Ammon's horn (tissue), 1 donor: Measurements from ENCODE around the gene TTR.

Source experiments
- DNase-seq: peaks from one replicate; pipeline ENCODE4 v3.0.0-alpha.2; 2016; ENCODE audit warnings: low spot score

Gene TTR

DNA sequence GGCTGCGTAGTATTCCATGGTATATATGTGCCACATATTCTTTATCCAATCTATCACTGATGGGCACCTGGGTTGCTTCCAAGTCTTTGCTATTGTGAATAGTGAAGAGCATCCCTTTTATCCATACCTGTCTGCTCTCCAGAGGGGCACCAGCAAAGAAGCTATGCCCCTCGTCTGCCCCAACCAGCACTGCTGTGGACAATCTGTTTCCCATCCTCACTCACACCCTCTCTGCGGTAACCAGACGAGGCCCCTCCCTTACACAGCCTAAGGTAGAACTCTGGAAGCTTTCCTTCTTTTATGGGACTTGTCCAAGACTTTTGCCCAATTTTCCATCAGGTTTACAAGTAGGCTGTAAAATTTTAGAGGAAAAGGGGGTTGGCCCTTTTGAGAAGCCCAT is 24.9 kb downstream of the TTR start:
- no peak for DNase-seq

- no peak for DNase-seq
These were observed 25.5 kb downstream of the TTR start for GRCh38 chr18:31617031-31617717.

GRCh38 chr18:31618801-31619200 is 27.1 kb downstream of the TTR start:
- DNase-seq: no peak

GRCh38 chr18:31619291-31619690 is 27.6 kb downstream of the TTR start:
- DNase-seq: no peak

GRCh38 chr18:31624892-31625640 is 33.4 kb downstream of the TTR start:
- DNase-seq: no peak

DNA sequence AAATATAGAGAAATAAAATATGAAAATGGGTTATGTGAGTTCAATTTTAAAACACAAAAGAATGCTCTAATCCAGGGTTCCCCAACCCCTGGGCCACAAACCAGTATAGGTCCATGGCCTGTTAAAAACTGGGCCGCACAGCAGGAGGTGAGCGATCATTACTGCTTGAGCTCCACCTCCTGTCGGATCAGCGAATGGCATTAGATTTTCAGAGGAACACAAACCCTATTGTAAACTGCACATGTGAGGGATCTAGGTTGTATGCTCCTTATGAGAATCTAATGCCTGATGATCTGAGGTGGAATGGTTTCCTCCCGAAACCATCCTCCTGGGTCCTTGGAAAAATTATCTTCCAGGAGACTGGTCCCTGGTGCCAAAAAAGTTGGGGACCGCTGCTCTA is 34.7 kb downstream of the TTR start:
- DNase-seq: no peak

DNA sequence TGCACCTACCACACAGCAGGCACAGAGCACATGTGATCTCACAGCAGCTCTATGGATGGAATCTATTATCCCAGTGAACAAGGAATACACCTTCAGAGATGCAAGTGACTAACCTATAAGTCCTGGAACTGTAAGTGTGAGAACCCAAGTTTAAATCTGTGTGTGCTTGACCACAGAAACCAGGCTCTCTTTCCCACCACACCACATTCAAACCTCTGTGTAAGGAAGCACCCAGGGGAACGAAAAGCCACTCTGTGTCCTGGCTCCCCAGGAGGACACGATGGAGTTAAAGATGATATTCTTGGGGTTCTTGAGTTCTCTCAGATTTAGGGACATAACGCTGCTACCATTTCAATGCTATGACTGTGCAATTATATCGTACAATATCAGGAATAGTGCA is 38.9 kb downstream of the TTR start:
- DNase-seq: no peak

DNA sequence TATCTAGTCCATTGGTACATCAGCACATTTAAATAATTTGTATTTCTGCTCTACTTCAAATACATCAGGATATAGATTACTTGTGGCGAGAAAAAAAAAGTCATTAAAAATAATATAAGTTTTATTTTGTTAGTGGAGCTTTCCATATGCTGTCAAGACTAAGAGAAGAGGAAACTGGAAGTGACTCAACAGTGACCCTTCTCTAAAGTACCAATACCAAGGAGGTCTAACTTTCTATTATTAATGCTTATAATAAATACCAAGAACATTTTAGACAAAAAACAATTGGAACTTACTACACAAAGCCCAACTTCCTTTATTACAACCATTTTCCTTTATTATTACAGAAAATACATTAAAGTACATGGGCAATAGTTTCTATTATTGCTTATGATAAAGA is 39.8 kb downstream of the TTR start:
- DNase-seq: no peak

DNA sequence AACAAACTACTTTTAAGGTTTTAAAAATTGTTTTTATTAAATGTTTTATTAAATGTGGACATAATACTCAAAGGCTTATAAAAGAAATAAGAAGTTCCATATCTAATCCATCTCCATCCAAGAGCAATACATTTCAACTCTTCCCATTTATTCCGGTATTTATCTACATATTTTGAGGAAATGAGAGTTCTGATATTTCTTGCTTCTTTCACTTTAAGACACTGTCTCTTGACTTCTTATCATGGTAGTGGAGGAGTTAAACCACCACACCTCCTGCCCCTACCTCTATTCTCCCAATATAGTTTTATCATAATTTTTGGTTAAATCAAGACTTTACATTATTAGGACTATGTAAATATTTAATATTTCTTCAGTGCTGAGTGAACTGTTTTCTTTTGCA is 40.7 kb downstream of the TTR start:
- no peak for DNase-seq

DNA sequence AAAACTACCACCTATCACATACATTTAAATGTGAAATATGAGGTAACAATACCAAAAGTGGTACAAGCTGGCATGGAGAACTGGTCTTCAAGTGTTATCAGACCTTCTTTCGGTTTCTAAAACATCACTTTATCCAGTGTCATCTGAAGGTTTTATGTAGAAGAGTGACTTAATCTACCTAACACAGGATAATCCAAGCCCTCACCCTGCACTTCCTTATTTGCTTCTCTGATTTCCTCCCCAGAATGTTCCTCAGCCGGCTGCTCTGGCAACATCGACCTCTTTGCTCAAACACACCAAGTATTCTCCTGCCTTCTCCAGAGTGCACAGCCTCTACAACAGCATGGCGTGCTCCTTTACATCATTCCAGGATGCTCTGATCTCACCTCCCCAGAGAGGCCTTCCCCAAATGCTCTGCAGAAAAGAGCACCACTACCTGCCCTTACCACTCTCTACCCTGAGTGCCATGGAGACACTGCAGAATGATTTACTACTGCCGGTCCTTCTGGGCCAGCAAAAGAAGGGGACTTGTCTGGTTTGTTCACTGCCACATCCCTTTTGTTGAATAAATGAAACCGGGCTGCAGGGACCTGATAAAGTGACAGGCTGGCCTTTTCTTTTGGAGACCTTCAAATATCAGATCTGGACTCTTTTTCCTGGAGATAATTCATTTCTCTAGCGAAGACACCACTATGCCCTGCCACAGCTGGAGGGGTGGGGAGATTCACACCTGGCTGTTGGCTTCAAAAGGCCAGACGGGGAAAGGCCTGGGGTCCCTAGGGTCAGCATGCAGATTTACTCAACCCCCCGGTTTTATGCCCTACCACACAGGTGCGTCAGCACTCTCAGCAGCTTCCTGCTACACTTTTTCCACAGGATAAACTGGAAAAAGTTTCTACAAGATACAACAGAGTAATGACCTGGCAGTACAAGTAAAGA is 42.0 kb downstream of the TTR start:
- no peak for DNase-seq

DNA sequence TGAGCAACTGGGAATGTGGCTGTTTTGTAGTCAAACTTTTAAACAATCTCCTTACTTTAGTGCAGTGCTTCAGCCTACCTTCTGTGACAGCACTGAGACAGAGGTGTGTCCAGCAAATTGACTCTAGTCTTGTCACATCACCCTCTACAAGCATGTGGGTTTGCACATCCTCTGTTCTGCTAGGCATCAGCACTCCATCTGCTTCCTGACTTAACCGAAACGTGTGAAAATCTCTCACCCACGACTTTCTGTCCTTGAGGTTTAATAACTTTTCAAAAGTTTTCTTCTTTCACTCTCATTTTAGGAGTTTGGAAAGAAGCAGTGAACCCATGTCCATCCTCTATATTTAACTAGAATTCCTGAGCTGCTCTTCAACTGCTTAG is 42.6 kb downstream of the TTR start:
- DNase-seq: no peak

DNA sequence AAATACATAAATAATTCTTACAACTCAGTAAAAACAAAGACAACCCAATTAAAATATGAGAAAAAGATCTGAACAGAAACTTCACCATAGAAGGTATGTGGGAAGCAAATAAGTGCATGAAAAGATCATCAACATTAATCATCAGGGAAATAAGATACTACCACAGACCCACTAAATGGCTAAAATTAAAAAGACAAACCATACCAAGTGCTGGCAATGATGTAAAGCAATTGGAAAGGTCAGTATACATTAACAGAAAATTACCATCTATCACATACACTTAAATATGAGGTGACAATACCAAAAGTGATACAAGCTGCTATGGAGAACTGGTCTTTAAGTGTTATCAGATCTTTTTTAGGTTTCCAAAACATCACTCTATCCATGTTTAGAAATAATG is 44.7 kb downstream of the TTR start:
- DNase-seq: no peak

- DNase-seq: no peak
These were observed 45.8 kb downstream of the TTR start for GRCh38 chr18:31637445-31637844.

DNA sequence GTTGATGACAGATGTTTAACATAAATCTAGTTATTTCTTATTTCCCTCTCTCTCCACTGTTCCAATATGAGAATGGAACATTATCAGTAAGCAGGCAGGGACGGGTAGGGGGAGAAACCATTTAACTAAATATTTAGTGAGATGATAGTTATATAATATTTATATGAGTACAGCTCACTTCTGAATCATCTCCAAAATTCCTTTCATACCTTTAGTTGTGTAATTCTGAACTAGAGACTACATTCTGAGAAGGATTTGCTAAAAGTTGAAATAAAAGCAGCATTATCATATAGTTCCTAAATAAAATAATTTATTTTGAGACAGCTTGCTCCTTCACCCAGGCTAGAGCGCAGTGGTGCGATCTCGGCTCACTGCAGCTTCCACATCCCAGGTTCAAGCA is 51.3 kb downstream of the TTR start:
- DNase-seq: no peak

DNA sequence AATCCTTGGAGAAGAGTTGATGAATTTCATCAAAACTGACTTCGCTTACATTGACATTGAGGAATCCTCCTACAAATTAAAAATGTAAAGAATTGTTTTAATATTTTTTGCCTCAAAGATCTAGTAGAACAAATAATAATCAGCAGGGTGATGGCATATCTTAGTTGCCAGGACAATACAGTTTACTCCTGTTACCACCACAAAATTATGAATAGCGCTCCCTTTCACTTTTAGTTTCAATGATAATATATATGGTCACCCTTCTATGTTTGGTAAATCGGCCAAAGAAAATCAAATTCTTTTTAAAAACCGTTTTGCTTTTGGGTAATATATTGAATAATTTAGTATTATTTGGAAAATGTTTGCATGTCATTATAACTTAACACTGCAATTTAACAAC is 53.7 kb downstream of the TTR start:
- DNase-seq: no peak

GRCh38 chr18:31646332-31647126 is 54.9 kb downstream of the TTR start:
- no peak for DNase-seq

DNA sequence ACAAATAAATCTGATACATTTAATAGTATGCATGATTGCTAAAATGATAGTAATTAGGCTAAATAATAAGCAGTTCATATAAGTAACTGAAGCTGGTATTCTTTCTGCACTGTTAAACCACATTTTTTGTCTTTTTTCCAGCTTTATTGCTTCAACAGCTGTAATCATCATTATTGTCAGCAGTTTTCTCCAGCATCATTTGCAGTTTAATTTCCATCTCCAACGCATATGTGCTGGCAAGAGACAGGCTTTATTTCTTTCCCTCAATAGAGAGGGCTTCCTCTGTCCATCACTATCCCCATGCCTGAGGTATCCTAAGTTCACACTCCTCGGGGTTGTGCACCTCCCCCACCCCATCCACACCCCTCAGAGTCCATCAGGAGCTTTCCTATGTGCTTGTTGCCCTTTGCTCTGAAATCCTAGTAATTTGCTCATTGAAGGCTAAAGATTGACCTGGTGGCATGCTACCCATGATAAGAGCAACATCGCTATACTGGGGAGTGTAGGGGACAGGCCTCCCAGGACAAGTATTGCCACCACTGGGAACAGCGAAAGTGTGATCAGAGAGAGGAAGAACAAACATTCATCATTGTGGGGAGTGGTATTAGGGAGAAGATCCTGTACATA is 55.6 kb downstream of the TTR start:
- DNase-seq: no peak
